DND-41 (cell line): Measurements from ENCODE around the gene SEC23IP.

Experiments used
- ATAC-seq: fragments of 200-7000 bp; cut with Tn5 transposase; 3 replicates; pipeline ENCODE4 v1.9.1; 2021; ENCODE audit warnings: low read depth; ENCODE audit not compliant: insufficient read depth
- DNase-seq: peaks from one replicate; pipeline ENCODE4 v3.0.0-alpha.2; 2020
- H2AFZ ChIP-seq: 2 replicates; pipeline ENCODE4 v1.6.0; 2012; ENCODE audit warnings: low read depth, low read length
- H3K27ac ChIP-seq: 2 replicates; pipeline ENCODE4 v1.5.1; 2012; ENCODE audit warnings: low read length, inconsistent platforms
- H3K27me3 ChIP-seq: fragments of 200-600 bp; sonication (generic); 2 replicates; pipeline ENCODE4 v1.6.0; 2012; ENCODE audit warnings: low read length, mild to moderate bottlenecking, inconsistent platforms; ENCODE audit not compliant: insufficient read depth, poor library complexity
- H3K36me3 ChIP-seq: 2 replicates; pipeline ENCODE4 v1.5.1; 2012; ENCODE audit warnings: low read length, inconsistent platforms; ENCODE audit not compliant: insufficient read depth
- H3K4me1 ChIP-seq: 2 replicates; pipeline ENCODE4 v1.5.1; 2012; ENCODE audit warnings: mild to moderate bottlenecking, low read length; ENCODE audit not compliant: insufficient read depth
- H3K4me2 ChIP-seq: 2 replicates; pipeline ENCODE4 v1.6.0; 2012; ENCODE audit warnings: mild to moderate bottlenecking, moderate library complexity, low read length, inconsistent platforms; ENCODE audit not compliant: insufficient read depth
- H3K4me3 ChIP-seq, 2 experiments: fragments of 200-600 bp in 1 of 2; shearing (Covaris generic) in 1 of 2; 2 replicates each; pipeline ENCODE4 v1.5.1; 2012 to 2016; ENCODE audit warnings: inconsistent platforms in 2 of 2, low read length in 2 of 2, mild to moderate bottlenecking in 2 of 2, low read depth in 1 of 2, moderate library complexity in 1 of 2
- H3K79me2 ChIP-seq: 2 replicates; pipeline ENCODE4 v1.6.0; 2012; ENCODE audit warnings: low read length, inconsistent platforms; ENCODE audit not compliant: insufficient read depth
- H3K9ac ChIP-seq: 2 replicates; pipeline ENCODE4 v1.6.0; 2012; ENCODE audit warnings: low read depth, mild to moderate bottlenecking, inconsistent platforms, low read length, moderate library complexity
- H3K9me3 ChIP-seq: 2 replicates; pipeline ENCODE4 v1.5.1; 2012; ENCODE audit warnings: low read length, moderate library complexity, mild to moderate bottlenecking, inconsistent platforms; ENCODE audit not compliant: insufficient read depth, severe bottlenecking
- H4K20me1 ChIP-seq: 2 replicates; pipeline ENCODE4 v1.6.0; 2012; ENCODE audit warnings: low read length; ENCODE audit not compliant: insufficient read depth
- EZH2 ChIP-seq: IDR thresholded peaks from 3 replicates; pipeline ENCODE4 v1.6.1; 2012; ENCODE audit warnings: borderline replicate concordance, low read depth, mild to moderate bottlenecking, moderate library complexity, low read length, inconsistent platforms; ENCODE audit not compliant: severe bottlenecking
- TF ChIP-seq, protein P1 (sequence below): IDR thresholded peaks from 2 replicates; pipeline ENCODE4 v1.5.1; 2012; ENCODE audit warnings: borderline replicate concordance, low read length, moderate library complexity, mild to moderate bottlenecking; ENCODE audit not compliant: poor library complexity, severe bottlenecking; ENCODE audit errors: extremely low read depth

Gene SEC23IP

GRCh38 chr10:119970963-119971362 lies 78.4 kb downstream of the SEC23IP start:
- H3K27me3 ChIP-seq: peaks cover 7% of the 10 kb centered on the region
- no peak for ATAC-seq
- H2AFZ ChIP-seq: no peak overlapping the region
- no peaks in the 10 kb centered on the region for H3K36me3 ChIP-seq
- H3K9me3 ChIP-seq: peaks cover 8% of the 10 kb centered on the region
- no peaks in the 10 kb centered on the region for H4K20me1 ChIP-seq
- H3K27ac ChIP-seq: no peak overlapping the region
- H3K4me1 ChIP-seq: no peaks in the 10 kb centered on the region
- no peak for TF ChIP-seq EZH2
- TF ChIP-seq, protein P1, sequence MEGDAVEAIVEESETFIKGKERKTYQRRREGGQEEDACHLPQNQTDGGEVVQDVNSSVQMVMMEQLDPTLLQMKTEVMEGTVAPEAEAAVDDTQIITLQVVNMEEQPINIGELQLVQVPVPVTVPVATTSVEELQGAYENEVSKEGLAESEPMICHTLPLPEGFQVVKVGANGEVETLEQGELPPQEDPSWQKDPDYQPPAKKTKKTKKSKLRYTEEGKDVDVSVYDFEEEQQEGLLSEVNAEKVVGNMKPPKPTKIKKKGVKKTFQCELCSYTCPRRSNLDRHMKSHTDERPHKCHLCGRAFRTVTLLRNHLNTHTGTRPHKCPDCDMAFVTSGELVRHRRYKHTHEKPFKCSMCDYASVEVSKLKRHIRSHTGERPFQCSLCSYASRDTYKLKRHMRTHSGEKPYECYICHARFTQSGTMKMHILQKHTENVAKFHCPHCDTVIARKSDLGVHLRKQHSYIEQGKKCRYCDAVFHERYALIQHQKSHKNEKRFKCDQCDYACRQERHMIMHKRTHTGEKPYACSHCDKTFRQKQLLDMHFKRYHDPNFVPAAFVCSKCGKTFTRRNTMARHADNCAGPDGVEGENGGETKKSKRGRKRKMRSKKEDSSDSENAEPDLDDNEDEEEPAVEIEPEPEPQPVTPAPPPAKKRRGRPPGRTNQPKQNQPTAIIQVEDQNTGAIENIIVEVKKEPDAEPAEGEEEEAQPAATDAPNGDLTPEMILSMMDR: no peak
- H3K79me2 ChIP-seq: no peaks in the 10 kb centered on the region
- DNase-seq: no peak
- no peak overlapping the region for H3K4me3 ChIP-seq
- H3K4me2 ChIP-seq: no peak overlapping the region
- H3K9ac ChIP-seq: no peak overlapping the region

DNA sequence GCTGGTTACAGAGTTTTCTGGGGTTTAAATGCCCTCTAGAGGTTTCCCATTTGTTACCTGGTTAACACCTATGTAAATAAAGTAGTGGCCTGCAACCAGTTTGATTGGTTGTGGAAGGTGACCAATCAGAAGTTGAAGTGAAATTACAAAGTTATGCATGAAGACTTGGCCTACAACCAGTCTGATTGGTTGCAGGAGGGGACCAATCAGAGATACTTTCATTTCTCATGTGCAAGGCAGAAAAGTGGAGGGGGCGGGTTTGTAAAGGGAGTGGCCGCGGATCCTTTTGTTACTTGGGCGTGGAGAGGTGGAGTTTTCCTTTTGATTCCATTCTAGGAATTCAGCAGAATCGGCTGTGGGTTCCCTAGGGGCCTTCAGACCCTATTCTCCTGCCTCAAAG lies 80.8 kb downstream of the SEC23IP start:
- Histone ChIP-seq H3K27ac (no peak overlapping the region), H3K27me3 (peaks cover 18% of the 10 kb centered on the region), H3K9ac (no peak overlapping the region), H3K4me3 (no peak overlapping the region), H2AFZ (no peak overlapping the region), H3K36me3 (no peaks in the 10 kb centered on the region), H3K4me2 (no peak overlapping the region), H4K20me1 (no peaks in the 10 kb centered on the region), H3K9me3 (no peaks in the 10 kb centered on the region), H3K4me1 (no peaks in the 10 kb centered on the region), H3K79me2 (no peaks in the 10 kb centered on the region)
- ATAC-seq: 0 out of 3 replicates have a peak, but pooled peaks have one; percentile 35
- no peak for DNase-seq
- TF ChIP-seq, protein P1: no peak
- TF ChIP-seq EZH2: no peak

GRCh38 chr10:119976421-119976820 lies 83.9 kb downstream of the SEC23IP start:
- H3K27me3 ChIP-seq: peaks cover 18% of the 10 kb centered on the region
- H2AFZ ChIP-seq: no peak overlapping the region
- H3K9me3 ChIP-seq: no peaks in the 10 kb centered on the region
- no peaks in the 10 kb centered on the region for H3K36me3 ChIP-seq
- TF ChIP-seq, protein P1: no peak
- TF ChIP-seq EZH2: no peak
- ATAC-seq: no peak
- no peak overlapping the region for H3K9ac ChIP-seq
- H4K20me1 ChIP-seq: no peaks in the 10 kb centered on the region
- no peak overlapping the region for H3K4me3 ChIP-seq
- no peak overlapping the region for H3K27ac ChIP-seq
- no peaks in the 10 kb centered on the region for H3K79me2 ChIP-seq
- no peak for DNase-seq
- no peaks in the 10 kb centered on the region for H3K4me1 ChIP-seq
- no peak overlapping the region for H3K4me2 ChIP-seq
